ENCODE measurements around the gene KDM4B.

GRCh38 chr19:4996701-4997100 lies 27.8 kb downstream of the KDM4B start:
- TF ChIP-seq CTCF (IDR thresholded peaks at IDR 0.05 in 2 of 3, conservative IDR thresholded peaks at IDR 0.05 in 1 of 3; ENCODE audit: control insufficient read depth in 2 of 3, extremely low read depth in 1 of 3, insufficient read depth in 1 of 3, low read depth in 3 of 3, low read length in 3 of 3) (no peak), POLR2A (IDR thresholded peaks at IDR 0.05; ENCODE audit: low read depth, low read length) (no peak), SUZ12 (IDR thresholded peaks at IDR 0.05; ENCODE audit: unreplicated experiment) (no peak), NR2C2 (IDR thresholded peaks at IDR 0.05; ENCODE audit: borderline replicate concordance, control insufficient read depth, insufficient read length, low read depth) (no peak), YY1 (IDR thresholded peaks at IDR 0.05; ENCODE audit: low read depth, low read length) (no peak)

All from GM12878 (cell line).